Esophagus squamous epithelium (tissue), 4 donors: ENCODE data around the gene C12orf76.
"Not testable (repeated sequence)": the region's sequence is repeated elsewhere in the genome, so short reads cannot be mapped to it uniquely, and the experiment has no call there.

Experiments
- POLR2A ChIP-seq, 4 donors: fragments of 450-650 bp; IDR thresholded peaks; one replicate each; pipeline ENCODE4 v1.6.1; 2017; ENCODE audit warnings: antibody characterized with exemption in 4 of 4, mild to moderate bottlenecking in 4 of 4, moderate library complexity in 3 of 4
- TF ChIP-seq, protein P1 (sequence below), 6 experiments: fragments of 450-650 bp in 4 of 6; fragments of 200-600 bp in 2 of 6; sonication (generic) in 2 of 6; IDR thresholded peaks; one replicate each; pipeline ENCODE4 v1.5.1; 2016 to 2019; ENCODE audit warnings: antibody characterized with exemption in 6 of 6, mild to moderate bottlenecking in 4 of 6, moderate library complexity in 4 of 6

DNA sequence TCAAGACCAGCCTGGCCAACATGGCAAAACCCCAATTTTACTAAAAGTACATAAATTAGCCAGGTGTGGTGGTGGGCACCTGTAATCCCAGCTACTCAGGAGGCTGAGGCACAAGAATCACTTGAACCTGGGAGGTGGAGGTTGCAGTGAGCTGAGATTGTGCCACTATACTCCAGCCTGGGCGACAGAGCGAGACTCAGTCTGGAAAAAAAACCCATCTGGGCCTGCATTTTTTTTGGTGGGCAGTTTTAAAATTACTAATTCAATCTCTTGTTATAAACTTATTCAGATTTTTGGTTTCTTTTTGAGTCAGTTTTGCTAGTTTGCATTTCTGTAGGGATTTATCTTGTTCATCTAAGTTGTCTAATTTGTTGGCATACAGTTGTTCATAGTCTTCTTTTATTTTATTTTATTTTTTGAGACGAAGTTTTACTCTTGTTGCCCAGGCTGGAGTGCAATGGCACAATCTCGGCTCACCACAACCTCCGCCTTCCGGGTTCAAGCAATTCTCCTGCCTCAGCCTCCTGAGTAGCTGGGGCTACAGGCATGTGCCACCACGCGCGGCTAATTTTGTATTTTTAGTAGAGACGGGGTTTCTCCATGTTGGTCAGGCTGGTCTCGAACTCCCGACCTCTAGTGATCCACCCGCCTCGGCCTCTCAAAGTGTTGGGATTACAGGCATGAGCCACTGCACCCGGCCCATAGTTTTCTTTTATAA lies 39.5 kb downstream of the C12orf76 start:
- not testable (repeated sequence) for TF ChIP-seq POLR2A (IDR thresholded peaks at IDR 0.05)
- TF ChIP-seq, protein P1, sequence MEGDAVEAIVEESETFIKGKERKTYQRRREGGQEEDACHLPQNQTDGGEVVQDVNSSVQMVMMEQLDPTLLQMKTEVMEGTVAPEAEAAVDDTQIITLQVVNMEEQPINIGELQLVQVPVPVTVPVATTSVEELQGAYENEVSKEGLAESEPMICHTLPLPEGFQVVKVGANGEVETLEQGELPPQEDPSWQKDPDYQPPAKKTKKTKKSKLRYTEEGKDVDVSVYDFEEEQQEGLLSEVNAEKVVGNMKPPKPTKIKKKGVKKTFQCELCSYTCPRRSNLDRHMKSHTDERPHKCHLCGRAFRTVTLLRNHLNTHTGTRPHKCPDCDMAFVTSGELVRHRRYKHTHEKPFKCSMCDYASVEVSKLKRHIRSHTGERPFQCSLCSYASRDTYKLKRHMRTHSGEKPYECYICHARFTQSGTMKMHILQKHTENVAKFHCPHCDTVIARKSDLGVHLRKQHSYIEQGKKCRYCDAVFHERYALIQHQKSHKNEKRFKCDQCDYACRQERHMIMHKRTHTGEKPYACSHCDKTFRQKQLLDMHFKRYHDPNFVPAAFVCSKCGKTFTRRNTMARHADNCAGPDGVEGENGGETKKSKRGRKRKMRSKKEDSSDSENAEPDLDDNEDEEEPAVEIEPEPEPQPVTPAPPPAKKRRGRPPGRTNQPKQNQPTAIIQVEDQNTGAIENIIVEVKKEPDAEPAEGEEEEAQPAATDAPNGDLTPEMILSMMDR (IDR thresholded peaks at IDR 0.05) = not testable (repeated sequence)
